GM18520 (cell line): ENCODE data around the gene STPG2.
"Not testable (repeated sequence)": the region's sequence is repeated elsewhere in the genome, so short reads cannot be mapped to it uniquely, and the experiment has no call there.

Experiments
- ATAC-seq: cut with Tn5 transposase; IDR thresholded peaks from one replicate; pipeline ENCODE4 v1.9.1; 2021; ENCODE audit not compliant: unreplicated experiment

The STPG2 gene

GRCh38 chr4:97646997-97647396, 496.3 kb downstream of the STPG2 start:
- ATAC-seq, result no peak

GRCh38 chr4:97645071-97645821, 498.0 kb downstream of the STPG2 start:
- ATAC-seq, result no peak

- no peak for ATAC-seq
Measured at GRCh38 chr4:97643179-97643578, 500.1 kb downstream of the STPG2 start.

- ATAC-seq, result no peak
Measured at GRCh38 chr4:97639961-97640360, 503.3 kb downstream of the STPG2 start.

- ATAC-seq, result not testable (repeated sequence)
Measured at GRCh38 chr4:97633831-97634230, 509.4 kb downstream of the STPG2 start.

GRCh38 chr4:97627750-97628149, 515.5 kb downstream of the STPG2 start:
- ATAC-seq, result no peak

- no peak for ATAC-seq
Measured at GRCh38 chr4:97624204-97624603, 519.1 kb downstream of the STPG2 start.

- ATAC-seq, result no peak
Measured at GRCh38 chr4:97605932-97606331, 537.3 kb downstream of the STPG2 start.

GRCh38 chr4:97593248-97593647, 550.0 kb downstream of the STPG2 start:
- ATAC-seq, result no peak

GRCh38 chr4:97590266-97590665, 553.0 kb downstream of the STPG2 start:
- ATAC-seq, result no peak

- no peak for ATAC-seq
Measured at GRCh38 chr4:97589481-97590196, 553.6 kb downstream of the STPG2 start.

- no peak for ATAC-seq
Measured at GRCh38 chr4:97587912-97588311, 555.4 kb downstream of the STPG2 start.

GRCh38 chr4:97585274-97585673, 558.0 kb downstream of the STPG2 start:
- ATAC-seq, result no peak

- no peak for ATAC-seq
Measured at GRCh38 chr4:97582890-97583289, 560.4 kb downstream of the STPG2 start.

GRCh38 chr4:97577004-97577403, 566.3 kb downstream of the STPG2 start:
- ATAC-seq, result no peak

- ATAC-seq, result no peak
Measured at GRCh38 chr4:97560009-97560408, 583.3 kb downstream of the STPG2 start.

GRCh38 chr4:97558204-97558778, 585.0 kb downstream of the STPG2 start:
- no peak for ATAC-seq

- ATAC-seq, result not testable (repeated sequence)
Measured at GRCh38 chr4:97550637-97551036, 592.6 kb downstream of the STPG2 start.

GRCh38 chr4:97548943-97549583, 594.2 kb downstream of the STPG2 start:
- peak; percentile 43 for ATAC-seq

GRCh38 chr4:97548186-97548585, 595.1 kb downstream of the STPG2 start:
- ATAC-seq, result no peak

- no peak for ATAC-seq
Measured at GRCh38 chr4:97531351-97531750, 611.9 kb downstream of the STPG2 start.

- ATAC-seq, result no peak
Measured at GRCh38 chr4:97530676-97531075, 612.6 kb downstream of the STPG2 start.
